Measurements from ENCODE around the gene YBX2. TPM values are rescaled to one million over a fixed set of nuclear protein-coding genes. Genes with fewer than 3 reads are reported as not detected.

YBX2 gene
- total RNA-seq, 3 donors from 2014 or later = 2.6 to 3.0 (median 2.9) TPM

GRCh38 chr17:7314719-7315569 lies 20.5 kb upstream of the YBX2 start, which contains the start of gene GPS2:
Gene GPS2, minus strand, starts transcription at chr17:7315360. Its CDS starts 308 bp downstream, at chr17:7315052.
- intact Hi-C loops (cut with DNase I; ENCODE audit: low total_unique reads) = no loop called here
- peak within 1 kb of the TSS; percentile 97 to 98 for H3K27ac ChIP-seq
- H3K9me3 ChIP-seq = no peaks in the 10 kb centered on the region
- peak; percentile 95 to 97 (median 96) for TF ChIP-seq POLR2AphosphoS5 (IDR thresholded peaks at IDR 0.05)
- TF ChIP-seq CTCF (IDR thresholded peaks at IDR 0.05) = no peak
- peak; percentile 73 for TF ChIP-seq POLR2A (IDR thresholded peaks at IDR 0.05)
- DNase-seq (ENCODE audit: low spot score in 2 of 2) = peak; percentile 90 to 93
- peak within 1 kb of the TSS; percentile 80 to 96 (median 86) for H3K4me3 ChIP-seq
- no peaks in the 10 kb centered on the region for H3K27me3 ChIP-seq
- peaks cover 1 to 17% of the 10 kb centered on the region in 2 donors for H3K4me1 ChIP-seq
- H3K36me3 ChIP-seq = no peaks in the 10 kb centered on the region

- no peaks in the 10 kb centered on the region for H3K27me3 ChIP-seq
- TF ChIP-seq POLR2A (IDR thresholded peaks at IDR 0.05) (no peak), POLR2AphosphoS5 (IDR thresholded peaks at IDR 0.05) (no peak), CTCF (IDR thresholded peaks at IDR 0.05) (no peak)
- H3K36me3 ChIP-seq = no peaks in the 10 kb centered on the region
- peak overlapping the region; percentile 80 to 96 (median 86) for H3K4me3 ChIP-seq
- peaks cover 5 to 26% of the 10 kb centered on the region in 2 donors for H3K4me1 ChIP-seq
- peak overlapping the region; percentile 97 to 98 for H3K27ac ChIP-seq
- H3K9me3 ChIP-seq = no peaks in the 10 kb centered on the region
- intact Hi-C loops (cut with DNase I; ENCODE audit: low total_unique reads) = no loop called here
- no peak for DNase-seq (ENCODE audit: low spot score in 2 of 2)
These were observed 19.7 kb upstream of the YBX2 start for GRCh38 chr17:7313890-7314718.

GRCh38 chr17:7313088-7313889 lies 18.9 kb upstream of the YBX2 start:
- H3K27ac ChIP-seq = peak overlapping the region in 1 of 2 donors; percentile 9
- H3K9me3 ChIP-seq = no peaks in the 10 kb centered on the region
- no peak for DNase-seq (ENCODE audit: low spot score in 2 of 2)
- peaks cover 5 to 30% of the 10 kb centered on the region in 2 donors for H3K4me1 ChIP-seq
- TF ChIP-seq CTCF (IDR thresholded peaks at IDR 0.05) (no peak), POLR2A (IDR thresholded peaks at IDR 0.05) (no peak), POLR2AphosphoS5 (IDR thresholded peaks at IDR 0.05) (no peak)
- no peaks in the 10 kb centered on the region for H3K36me3 ChIP-seq
- intact Hi-C loops (cut with DNase I; ENCODE audit: low total_unique reads) = no loop called here
- no peaks in the 10 kb centered on the region for H3K27me3 ChIP-seq
- H3K4me3 ChIP-seq = no peak overlapping the region

- intact Hi-C loops (cut with DNase I; ENCODE audit: low total_unique reads) = no loop called here
- H3K9me3 ChIP-seq = no peaks in the 10 kb centered on the region
- H3K27me3 ChIP-seq = no peaks in the 10 kb centered on the region
- H3K27ac ChIP-seq = peak overlapping the region in 1 of 2 donors; percentile 27
- H3K4me1 ChIP-seq = peaks cover 5 to 30% of the 10 kb centered on the region in 2 donors
- no peak for TF ChIP-seq POLR2AphosphoS5 (IDR thresholded peaks at IDR 0.05)
- TF ChIP-seq POLR2A (IDR thresholded peaks at IDR 0.05) = no peak
- no peak for TF ChIP-seq CTCF (IDR thresholded peaks at IDR 0.05)
- no peak overlapping the region for H3K4me3 ChIP-seq
- DNase-seq (ENCODE audit: low spot score in 2 of 2) = no peak
- no peaks in the 10 kb centered on the region for H3K36me3 ChIP-seq
These were observed 18.1 kb upstream of the YBX2 start for GRCh38 chr17:7312432-7313087.
